SH-SY5Y (cell line): ENCODE results near the gene MRGPRD.

Experiments used
- GATA2 ChIP-seq: IDR thresholded peaks from 2 replicates; pipeline ENCODE4 v1.6.1; 2011; ENCODE audit warnings: mild to moderate bottlenecking, low read depth, low read length
- GATA3 ChIP-seq: IDR thresholded peaks from 2 replicates; pipeline ENCODE4 v1.6.1; 2011; ENCODE audit warnings: low read depth, mild to moderate bottlenecking, low read length, moderate library complexity

DNA sequence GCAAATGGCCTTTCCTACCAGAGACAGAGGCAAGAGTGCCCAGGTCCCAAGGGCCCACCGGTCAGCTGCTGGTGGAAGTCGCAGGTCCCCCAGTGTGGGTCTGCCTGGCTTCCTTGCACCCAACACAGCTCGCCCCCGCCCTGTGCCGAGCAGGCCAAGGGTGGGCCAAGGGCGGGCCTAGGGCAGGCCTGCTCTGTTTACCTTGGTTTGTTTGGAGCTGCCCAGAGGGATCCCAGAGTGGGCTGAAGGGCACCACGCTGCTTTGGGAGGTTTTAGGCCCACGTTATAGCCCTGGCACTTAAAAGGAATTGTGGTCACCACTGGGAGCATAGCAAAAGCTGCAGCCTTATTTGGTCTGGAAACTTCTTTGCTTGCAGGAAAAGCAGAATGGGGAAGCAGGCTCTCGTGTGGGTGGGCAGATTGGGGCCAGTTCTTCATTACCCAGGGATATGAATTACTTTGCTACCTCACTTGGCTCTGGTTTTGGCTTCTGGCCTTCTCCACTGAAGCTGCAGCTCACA is 38.0 kb downstream of the MRGPRD start:
- TF ChIP-seq GATA3 (no peak), GATA2 (no peak)
